Effector memory CD4-positive, alpha-beta T cell (primary cell): Measurements from ENCODE around the gene RAI14.

Experiments
- DNase-seq, 3 donors: peaks; one replicate each; pipeline ENCODE4 v3.0.0-alpha.2; 2020
- H3K27ac ChIP-seq: 2 replicates; pipeline ENCODE4 v1.7.0; 2013; ENCODE audit warnings: mild to moderate bottlenecking, low read length, moderate library complexity; ENCODE audit not compliant: insufficient read depth, poor library complexity, severe bottlenecking
- H3K27me3 ChIP-seq: replicated peaks from 2 replicates; pipeline ENCODE4 v1.7.0; 2013; ENCODE audit warnings: mild to moderate bottlenecking, low read length; ENCODE audit not compliant: insufficient read depth, control insufficient read depth, poor library complexity, severe bottlenecking
- H3K36me3 ChIP-seq: 2 replicates; pipeline ENCODE4 v1.7.0; 2013; ENCODE audit warnings: mild to moderate bottlenecking, low read length, moderate library complexity; ENCODE audit not compliant: control insufficient read depth, insufficient read depth
- H3K4me1 ChIP-seq: 2 replicates; pipeline ENCODE4 v1.7.0; 2013; ENCODE audit warnings: low read length, mild to moderate bottlenecking; ENCODE audit not compliant: control insufficient read depth, insufficient read depth, poor library complexity, severe bottlenecking
- H3K4me3 ChIP-seq: 2 replicates; pipeline ENCODE4 v1.7.0; 2013; ENCODE audit warnings: low read length, low read depth, mild to moderate bottlenecking; ENCODE audit not compliant: insufficient read depth, poor library complexity, severe bottlenecking
- H3K9me3 ChIP-seq: 2 replicates; pipeline ENCODE4 v1.7.0; 2013; ENCODE audit warnings: mild to moderate bottlenecking, low read length, moderate library complexity; ENCODE audit not compliant: control insufficient read depth

RAI14 gene

DNA sequence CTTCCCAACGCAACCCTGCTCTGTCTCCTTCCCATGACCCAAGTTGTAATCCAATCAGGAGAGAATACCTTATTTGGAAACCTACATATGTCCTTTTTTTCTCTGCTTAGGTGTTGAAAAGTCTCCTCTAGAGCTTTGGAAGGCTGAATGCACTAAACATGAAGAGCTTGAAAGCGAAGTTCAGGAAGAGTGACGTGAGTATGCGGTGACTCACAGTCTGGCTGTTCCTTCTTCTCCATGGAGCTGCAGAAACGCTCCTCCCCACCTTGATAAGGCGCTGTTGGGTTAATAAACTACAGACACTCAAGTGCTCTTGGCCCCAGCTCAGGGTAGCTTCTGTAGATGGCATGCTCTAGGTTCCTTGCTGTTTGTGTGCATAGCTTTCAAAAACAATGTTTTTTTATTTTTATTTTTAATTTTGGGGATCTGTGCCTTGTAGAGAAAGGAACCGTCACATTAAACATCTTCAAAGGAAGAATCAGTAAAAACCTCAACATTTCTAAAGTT lies 30.7 kb downstream of the RAI14 start:
- H3K9me3 ChIP-seq: no peaks in the 10 kb centered on the region
- H3K27ac ChIP-seq: no peak overlapping the region
- H3K4me3 ChIP-seq: no peak overlapping the region
- H3K27me3 ChIP-seq: no peaks in the 10 kb centered on the region
- no peaks in the 10 kb centered on the region for H3K36me3 ChIP-seq
- no peaks in the 10 kb centered on the region for H3K4me1 ChIP-seq
- no peak for DNase-seq

DNA sequence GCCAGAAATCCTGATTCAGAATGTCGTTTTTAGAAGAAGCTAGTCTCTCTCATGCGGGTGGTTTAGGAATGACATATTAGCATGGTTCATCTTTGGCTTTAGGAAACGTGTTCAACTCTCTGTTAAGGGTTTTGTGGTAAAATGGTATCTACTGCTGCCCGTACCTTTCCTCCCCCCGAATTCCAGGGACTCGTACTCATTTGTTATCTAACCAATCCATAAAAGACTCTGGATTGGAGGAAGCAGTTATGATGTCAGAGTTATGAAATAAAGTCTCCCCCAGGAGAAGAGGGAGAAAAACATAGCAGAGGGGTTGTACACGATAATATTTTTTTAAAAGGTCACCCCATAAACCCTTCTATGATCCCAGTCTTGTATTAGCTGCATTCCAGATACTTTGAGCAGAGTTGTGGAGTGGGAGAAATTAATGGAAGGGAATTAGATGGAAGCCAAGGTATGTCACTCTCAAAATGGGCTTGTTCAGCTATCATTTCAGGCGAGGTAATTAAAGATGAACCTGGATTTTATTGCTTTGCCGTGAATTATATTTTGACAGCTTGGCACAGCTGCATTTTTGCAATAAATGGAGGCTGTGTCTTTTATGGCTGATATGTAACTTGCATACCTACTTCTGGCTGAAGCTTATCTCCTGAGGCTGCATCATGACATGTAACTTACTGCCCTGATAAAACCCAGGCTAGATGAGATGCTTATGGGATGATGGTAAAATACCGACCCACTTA lies 31.3 kb downstream of the RAI14 start:
- DNase-seq: no peak
- H3K4me1 ChIP-seq: no peaks in the 10 kb centered on the region
- no peaks in the 10 kb centered on the region for H3K27me3 ChIP-seq
- no peaks in the 10 kb centered on the region for H3K36me3 ChIP-seq
- no peak overlapping the region for H3K4me3 ChIP-seq
- H3K27ac ChIP-seq: no peak overlapping the region
- no peaks in the 10 kb centered on the region for H3K9me3 ChIP-seq

DNA sequence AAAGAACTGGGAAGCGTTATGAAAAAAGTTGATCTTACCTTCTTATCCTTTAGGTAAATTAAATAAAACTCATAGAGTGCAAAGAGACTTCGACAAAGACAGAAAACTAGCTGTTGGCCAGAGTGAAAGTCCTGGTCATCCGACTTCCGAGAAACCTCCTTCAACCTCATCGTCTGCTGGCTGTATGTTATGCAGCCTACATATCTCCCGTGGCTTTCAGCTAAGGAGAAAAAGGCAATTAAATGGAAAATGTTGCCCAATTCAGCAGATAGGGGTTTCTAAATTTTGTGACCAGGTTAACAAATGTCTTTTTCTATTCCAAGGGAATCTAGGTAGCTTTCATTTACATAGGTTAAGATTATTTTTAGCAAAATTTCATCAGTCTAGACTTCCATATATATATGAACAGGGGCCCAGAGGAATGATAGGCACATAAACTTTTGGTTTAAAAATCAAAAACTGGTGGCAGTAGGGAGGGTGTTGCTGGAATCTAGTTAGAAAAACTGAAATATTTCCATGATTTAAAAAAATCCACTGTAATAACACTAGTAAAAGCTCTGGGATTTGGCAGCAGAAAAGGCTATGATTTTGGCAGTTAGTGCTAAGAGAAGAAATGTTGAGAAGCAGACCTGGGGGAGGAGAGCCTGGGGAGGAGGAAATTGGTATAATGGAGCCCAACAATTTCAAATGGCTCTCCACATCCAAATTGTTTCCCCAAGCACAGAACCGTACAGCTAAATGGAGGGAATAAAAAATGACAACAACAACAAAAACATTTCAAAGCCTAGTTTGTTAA lies 32.1 kb downstream of the RAI14 start:
- DNase-seq: no peak
- no peaks in the 10 kb centered on the region for H3K4me1 ChIP-seq
- H3K27ac ChIP-seq: no peak overlapping the region
- H3K4me3 ChIP-seq: no peak overlapping the region
- H3K9me3 ChIP-seq: no peaks in the 10 kb centered on the region
- H3K36me3 ChIP-seq: no peaks in the 10 kb centered on the region
- H3K27me3 ChIP-seq: no peaks in the 10 kb centered on the region

DNA sequence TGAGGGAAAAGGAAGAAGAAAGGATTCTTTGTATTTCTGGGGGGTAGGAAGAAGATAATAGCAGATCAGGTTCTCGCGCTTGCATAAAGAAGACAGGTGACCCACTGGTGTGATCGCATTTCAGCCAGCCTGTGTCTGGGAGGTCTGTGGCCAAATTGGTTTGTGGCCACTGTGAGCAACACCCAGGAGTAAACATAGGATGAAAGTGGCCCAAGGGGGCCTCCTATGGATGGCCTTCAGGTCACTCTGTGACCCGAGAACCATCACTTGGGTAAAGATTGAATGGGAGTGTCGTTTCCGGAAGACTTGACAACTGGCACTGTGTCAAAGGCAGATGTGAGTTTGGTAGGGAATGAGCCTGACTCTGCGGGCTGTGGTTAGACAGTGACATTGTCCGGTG lies 34.2 kb downstream of the RAI14 start:
- no peak for DNase-seq
- no peaks in the 10 kb centered on the region for H3K4me1 ChIP-seq
- no peaks in the 10 kb centered on the region for H3K9me3 ChIP-seq
- H3K27ac ChIP-seq: no peak overlapping the region
- no peak overlapping the region for H3K4me3 ChIP-seq
- no peaks in the 10 kb centered on the region for H3K27me3 ChIP-seq
- H3K36me3 ChIP-seq: no peaks in the 10 kb centered on the region

DNA sequence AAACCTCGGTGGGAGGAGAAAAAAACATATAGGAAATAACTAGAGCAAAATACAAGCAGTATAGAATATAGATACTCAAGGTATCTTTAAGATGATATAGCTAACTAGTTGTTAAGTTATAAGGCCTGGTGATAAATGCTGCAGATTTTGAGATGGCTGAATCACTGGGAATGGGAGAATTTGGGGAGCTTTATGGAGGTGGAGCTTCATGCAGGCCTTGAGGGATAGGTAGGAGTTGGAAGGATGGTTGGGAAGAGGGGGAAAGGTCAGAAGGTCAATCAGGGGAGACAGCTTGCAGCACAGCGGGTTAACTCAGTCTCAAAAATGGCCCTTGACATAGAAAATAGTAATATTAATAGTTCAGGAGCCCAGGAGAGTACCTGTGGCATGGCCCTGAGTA lies 34.8 kb downstream of the RAI14 start:
- Histone ChIP-seq H3K4me1 (no peaks in the 10 kb centered on the region), H3K4me3 (no peak overlapping the region), H3K27me3 (no peaks in the 10 kb centered on the region), H3K27ac (no peak overlapping the region), H3K36me3 (no peaks in the 10 kb centered on the region), H3K9me3 (no peaks in the 10 kb centered on the region)
- DNase-seq: no peak

DNA sequence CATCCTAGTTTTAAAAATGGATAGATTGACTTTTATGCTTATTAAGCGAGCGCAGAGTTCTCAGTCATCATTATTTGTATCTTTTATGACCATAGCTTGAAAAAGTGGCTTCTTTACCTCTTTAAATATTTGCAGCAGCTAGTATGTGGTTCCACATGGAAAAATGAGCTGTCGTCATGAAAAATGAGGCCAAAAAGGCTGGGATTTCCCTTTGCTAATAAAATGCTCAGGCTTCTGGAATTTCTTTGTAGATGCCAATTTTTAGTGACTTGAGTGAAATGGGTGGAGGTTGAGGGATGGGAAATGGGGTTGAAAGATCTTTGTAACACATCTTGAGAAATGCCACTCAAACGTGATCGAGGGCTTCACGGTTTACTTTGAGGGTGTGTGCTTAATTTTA lies 35.2 kb downstream of the RAI14 start:
- Histone ChIP-seq H3K4me3 (no peak overlapping the region), H3K4me1 (no peaks in the 10 kb centered on the region), H3K27me3 (no peaks in the 10 kb centered on the region), H3K36me3 (no peaks in the 10 kb centered on the region), H3K27ac (no peak overlapping the region), H3K9me3 (no peaks in the 10 kb centered on the region)
- DNase-seq: no peak

DNA sequence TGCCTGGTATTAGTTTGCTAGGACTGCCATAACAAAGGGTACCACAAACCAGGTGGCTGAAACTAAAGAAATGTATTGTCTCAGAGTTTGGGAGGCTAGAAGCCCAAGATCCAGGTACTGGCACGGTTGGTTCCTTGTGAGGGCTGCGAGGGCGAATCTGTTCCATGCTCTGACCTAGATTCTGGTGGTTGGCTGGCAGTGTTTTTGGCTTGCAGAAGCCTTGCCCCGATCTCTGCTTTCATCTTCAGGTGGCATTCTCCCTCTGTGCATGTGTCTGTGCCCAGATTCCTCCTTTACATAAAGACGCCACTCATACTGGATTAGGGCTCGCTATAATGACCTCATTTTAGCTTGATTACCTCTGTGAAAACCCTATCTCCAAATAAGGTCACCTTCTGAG lies 36.7 kb downstream of the RAI14 start:
- H3K4me1 ChIP-seq: no peaks in the 10 kb centered on the region
- no peak for DNase-seq
- H3K36me3 ChIP-seq: no peaks in the 10 kb centered on the region
- no peak overlapping the region for H3K4me3 ChIP-seq
- H3K27ac ChIP-seq: no peak overlapping the region
- H3K9me3 ChIP-seq: no peaks in the 10 kb centered on the region
- no peaks in the 10 kb centered on the region for H3K27me3 ChIP-seq

DNA sequence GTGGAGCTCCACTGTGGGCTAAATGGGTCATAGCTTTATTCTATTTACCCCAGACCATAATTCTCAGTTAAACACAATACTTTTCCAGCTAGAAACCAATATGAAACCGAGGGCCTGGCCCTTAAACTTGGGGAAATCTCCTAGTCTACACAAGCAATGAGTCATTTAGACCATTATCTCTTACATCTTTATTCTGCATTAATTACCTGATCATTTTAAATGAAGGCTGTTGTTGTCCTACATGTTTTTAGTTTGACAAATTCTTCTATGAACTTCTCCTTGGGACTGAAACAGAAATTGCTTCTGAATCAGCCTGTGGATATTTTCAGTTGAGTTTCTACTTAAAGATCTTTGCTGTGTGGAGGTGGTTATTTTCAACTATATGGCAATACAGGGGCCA lies 37.9 kb downstream of the RAI14 start:
- Histone ChIP-seq H3K27me3 (no peaks in the 10 kb centered on the region), H3K4me3 (no peak overlapping the region), H3K4me1 (no peaks in the 10 kb centered on the region), H3K27ac (no peak overlapping the region), H3K36me3 (no peaks in the 10 kb centered on the region), H3K9me3 (no peaks in the 10 kb centered on the region)
- DNase-seq: no peak

DNA sequence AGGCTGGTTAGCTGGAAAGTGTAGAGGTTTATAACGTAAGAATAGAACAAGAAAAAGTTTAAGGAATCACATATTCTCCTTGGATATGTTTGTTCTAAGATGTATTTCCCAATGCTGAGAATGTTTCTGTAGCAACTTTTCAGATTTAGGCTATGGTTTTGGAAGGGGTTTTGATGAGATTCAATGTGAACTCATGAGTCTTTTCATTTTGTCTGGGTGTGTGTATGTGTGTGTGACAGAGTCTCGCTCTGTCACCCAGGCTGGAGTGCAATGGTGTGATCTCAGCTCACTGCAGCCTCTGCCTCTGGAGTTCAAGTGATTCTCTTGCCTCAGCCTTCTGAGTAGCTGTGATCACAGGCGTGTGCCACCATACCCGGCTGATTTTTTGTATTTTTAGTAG lies 38.6 kb downstream of the RAI14 start:
- Histone ChIP-seq H3K27ac (no peak overlapping the region), H3K36me3 (no peaks in the 10 kb centered on the region), H3K27me3 (no peaks in the 10 kb centered on the region), H3K4me3 (no peak overlapping the region), H3K9me3 (no peaks in the 10 kb centered on the region), H3K4me1 (no peaks in the 10 kb centered on the region)
- DNase-seq: no peak

DNA sequence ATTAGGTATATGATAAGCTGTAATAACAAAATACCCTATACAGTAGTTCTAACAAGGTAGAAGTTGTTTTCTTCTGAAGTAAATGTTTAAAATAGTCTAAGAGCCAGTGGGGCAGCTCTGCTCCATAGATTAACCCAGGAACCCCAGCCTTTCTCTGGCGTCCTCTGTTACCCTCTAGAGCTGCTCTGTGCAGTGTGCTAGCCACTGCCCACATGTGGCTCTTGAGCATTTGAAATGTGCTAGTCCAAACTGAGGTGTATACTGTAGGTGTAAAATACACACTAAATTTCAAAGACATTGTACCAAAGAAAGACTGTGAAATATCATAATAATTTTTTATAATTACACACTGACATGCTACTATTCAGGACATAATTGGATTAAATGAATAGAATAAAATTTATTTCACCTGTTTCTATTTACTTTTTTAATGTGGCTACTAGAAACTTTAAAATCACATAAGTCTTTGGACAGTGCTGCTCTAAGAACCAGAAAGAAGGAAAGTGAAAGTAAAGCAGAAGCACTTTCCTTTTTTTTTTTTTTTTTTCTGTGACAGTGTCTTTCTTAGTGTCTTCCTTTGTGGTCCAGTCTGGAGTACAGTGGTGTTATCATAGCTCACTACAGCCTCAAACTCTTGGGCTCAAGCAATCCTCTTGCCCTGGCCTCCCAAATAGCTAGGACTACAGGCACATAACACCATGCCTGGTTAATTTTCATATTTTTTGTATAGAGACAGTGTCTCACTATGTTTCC lies 39.3 kb downstream of the RAI14 start:
- no peak for DNase-seq
- no peaks in the 10 kb centered on the region for H3K36me3 ChIP-seq
- H3K27me3 ChIP-seq: no peaks in the 10 kb centered on the region
- no peak overlapping the region for H3K27ac ChIP-seq
- no peak overlapping the region for H3K4me3 ChIP-seq
- no peaks in the 10 kb centered on the region for H3K4me1 ChIP-seq
- no peaks in the 10 kb centered on the region for H3K9me3 ChIP-seq
